Measurements from ENCODE around the gene MGP.

DNA sequence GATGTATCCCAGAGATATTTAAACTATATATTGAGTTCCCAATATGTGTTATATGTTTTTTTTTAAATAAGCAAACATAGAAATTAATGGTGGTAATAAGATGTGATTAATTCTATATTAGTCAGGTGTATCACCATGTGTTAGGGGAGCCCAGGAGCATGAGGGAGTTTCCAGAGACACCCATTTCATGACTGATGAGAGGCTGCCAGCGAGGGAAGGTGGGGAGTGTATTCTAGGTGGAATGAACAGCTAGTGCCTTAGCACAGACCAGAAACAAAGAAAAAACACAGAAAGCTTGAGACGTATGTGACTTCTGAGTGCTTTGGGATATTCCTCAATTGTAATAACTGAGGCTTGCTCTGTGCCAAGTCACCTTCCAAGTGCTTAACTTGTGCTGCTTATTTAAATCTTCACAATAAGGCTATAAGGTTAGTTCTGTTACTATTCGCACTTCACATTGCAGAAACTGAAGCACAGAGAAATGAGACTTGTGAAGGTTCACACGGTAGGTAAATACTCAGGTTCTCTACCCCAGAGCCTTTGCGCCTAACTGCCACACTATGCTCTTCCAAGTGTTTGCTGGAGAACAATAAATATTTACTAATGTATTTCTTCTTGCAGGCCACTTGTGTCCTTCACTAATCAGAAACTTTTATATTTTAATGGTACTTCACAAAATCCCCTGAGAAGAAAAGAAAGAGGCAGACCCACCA, 17.9 kb upstream of the MGP start:
- TF ChIP-seq, protein P1, sequence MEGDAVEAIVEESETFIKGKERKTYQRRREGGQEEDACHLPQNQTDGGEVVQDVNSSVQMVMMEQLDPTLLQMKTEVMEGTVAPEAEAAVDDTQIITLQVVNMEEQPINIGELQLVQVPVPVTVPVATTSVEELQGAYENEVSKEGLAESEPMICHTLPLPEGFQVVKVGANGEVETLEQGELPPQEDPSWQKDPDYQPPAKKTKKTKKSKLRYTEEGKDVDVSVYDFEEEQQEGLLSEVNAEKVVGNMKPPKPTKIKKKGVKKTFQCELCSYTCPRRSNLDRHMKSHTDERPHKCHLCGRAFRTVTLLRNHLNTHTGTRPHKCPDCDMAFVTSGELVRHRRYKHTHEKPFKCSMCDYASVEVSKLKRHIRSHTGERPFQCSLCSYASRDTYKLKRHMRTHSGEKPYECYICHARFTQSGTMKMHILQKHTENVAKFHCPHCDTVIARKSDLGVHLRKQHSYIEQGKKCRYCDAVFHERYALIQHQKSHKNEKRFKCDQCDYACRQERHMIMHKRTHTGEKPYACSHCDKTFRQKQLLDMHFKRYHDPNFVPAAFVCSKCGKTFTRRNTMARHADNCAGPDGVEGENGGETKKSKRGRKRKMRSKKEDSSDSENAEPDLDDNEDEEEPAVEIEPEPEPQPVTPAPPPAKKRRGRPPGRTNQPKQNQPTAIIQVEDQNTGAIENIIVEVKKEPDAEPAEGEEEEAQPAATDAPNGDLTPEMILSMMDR (IDR thresholded peaks at IDR 0.05): no peak
- no peak for TF ChIP-seq POLR2A (IDR thresholded peaks at IDR 0.05)

Measured in testis (tissue), 2 donors.